GM20431 (cell line): ENCODE results near the gene TMEM108.

Experiments used
- in situ Hi-C: fragments of 300-500 bp; cut with MseI, MboI; formaldehyde crosslinking; loops from one replicate; pipeline ENCODE4 v1.15.0; 2020; ENCODE audit warnings: low sequenced_read_pairs; ENCODE audit not compliant: unreplicated experiment

TMEM108 gene

GRCh38 chr3:133106169-133106568, 68.0 kb downstream of the TMEM108 start:
- in situ Hi-C loops = no loop called here

- in situ Hi-C loops = no loop called here
Measured at GRCh38 chr3:133112666-133113065, 74.5 kb downstream of the TMEM108 start.

GRCh38 chr3:133113526-133113925, 75.3 kb downstream of the TMEM108 start:
- in situ Hi-C loops = no loop called here

GRCh38 chr3:133113927-133114597, 75.9 kb downstream of the TMEM108 start:
- in situ Hi-C loops = no loop called here

- in situ Hi-C loops = no loop called here
Measured at GRCh38 chr3:133115176-133115575, 77.0 kb downstream of the TMEM108 start.

- in situ Hi-C loops = no loop called here
Measured at GRCh38 chr3:133117342-133117741, 79.2 kb downstream of the TMEM108 start.

- in situ Hi-C loops = no loop called here
Measured at GRCh38 chr3:133119176-133119575, 81.0 kb downstream of the TMEM108 start.

- in situ Hi-C loops = no loop called here
Measured at GRCh38 chr3:133121450-133121849, 83.3 kb downstream of the TMEM108 start.

- in situ Hi-C loops = no loop called here
Measured at GRCh38 chr3:133123636-133124035, 85.4 kb downstream of the TMEM108 start.

- in situ Hi-C loops = no loop called here
Measured at GRCh38 chr3:133124511-133124910, 86.3 kb downstream of the TMEM108 start.

GRCh38 chr3:133125171-133125570, 87.0 kb downstream of the TMEM108 start:
- in situ Hi-C loops = no loop called here

- in situ Hi-C loops = no loop called here
Measured at GRCh38 chr3:133125802-133126201, 87.6 kb downstream of the TMEM108 start.

- in situ Hi-C loops = no loop called here
Measured at GRCh38 chr3:133127381-133127780, 89.2 kb downstream of the TMEM108 start.

- in situ Hi-C loops = no loop called here
Measured at GRCh38 chr3:133130168-133130567, 92.0 kb downstream of the TMEM108 start.

GRCh38 chr3:133135306-133135705, 97.1 kb downstream of the TMEM108 start:
- in situ Hi-C loops = no loop called here

GRCh38 chr3:133136114-133137041, 98.2 kb downstream of the TMEM108 start:
- in situ Hi-C loops = no loop called here

- in situ Hi-C loops = no loop called here
Measured at GRCh38 chr3:133137042-133137996, 99.1 kb downstream of the TMEM108 start.

- in situ Hi-C loops = no loop called here
Measured at GRCh38 chr3:133138017-133138416, 99.8 kb downstream of the TMEM108 start.

GRCh38 chr3:133152056-133152455, 113.9 kb downstream of the TMEM108 start:
- in situ Hi-C loops = no loop called here

GRCh38 chr3:133152681-133153220, 114.6 kb downstream of the TMEM108 start:
- in situ Hi-C loops = no loop called here
